Upper lobe of left lung (tissue), 6 donors: ENCODE data around the gene NAT16. TPM values are rescaled to one million over a fixed set of nuclear protein-coding genes. Genes with fewer than 3 reads are reported as not detected.

Experiments used
- ATAC-seq, 2 donors: fragments of 200-7000 bp; cut with Tn5 transposase; one replicate each; pipeline ENCODE4 v1.9.1; 2022; ENCODE audit warnings: mild to moderate bottlenecking in 2 of 2, moderate library complexity in 2 of 2; ENCODE audit not compliant: low FRiP score in 2 of 2
- DNase-seq, 2 donors: peaks; one replicate each; pipeline ENCODE4 v3.0.0-alpha.2; 2019 to 2020
- H3K27ac ChIP-seq, 4 donors: fragments of 200-600 bp; sonication (generic); one replicate each; pipeline ENCODE4 v1.5.1; 2016 to 2019
- H3K27me3 ChIP-seq, 4 donors: fragments of 200-600 bp; sonication (generic); one replicate each; pipeline ENCODE4 v1.5.1; 2017 to 2019
- H3K36me3 ChIP-seq, 4 donors: fragments of 200-600 bp; sonication (generic); one replicate each; pipeline ENCODE4 v1.5.1; 2016 to 2019
- H3K4me1 ChIP-seq, 4 donors: fragments of 200-600 bp; sonication (generic); one replicate each; pipeline ENCODE4 v1.5.1; 2018 to 2019
- H3K4me3 ChIP-seq, 4 donors: fragments of 200-600 bp; sonication (generic); one replicate each; pipeline ENCODE4 v1.5.1; 2017 to 2019; ENCODE audit warnings: mild to moderate bottlenecking in 2 of 4, moderate library complexity in 1 of 4
- H3K9me3 ChIP-seq, 4 donors: fragments of 200-600 bp; sonication (generic); one replicate each; pipeline ENCODE4 v1.5.1; 2018 to 2019
- EP300 ChIP-seq, 4 donors: sonication (generic); formaldehyde crosslinking; IDR thresholded peaks; one replicate each; pipeline ENCODE4 v1.5.1; 2017; ENCODE audit warnings: antibody characterized with exemption in 4 of 4, control low read depth in 2 of 4
- POLR2A ChIP-seq, 4 donors: fragments of 450-650 bp; IDR thresholded peaks; one replicate each; pipeline ENCODE4 v1.5.1; 2016 to 2017; ENCODE audit warnings: antibody characterized with exemption in 4 of 4, mild to moderate bottlenecking in 2 of 4
- POLR2AphosphoS5 ChIP-seq, 2 donors: sonication (generic); formaldehyde crosslinking; IDR thresholded peaks; one replicate each; pipeline ENCODE4 v1.5.1; 2017; ENCODE audit warnings: antibody characterized with exemption in 2 of 2
- WGBS, 2 donors: methylation state at CpG; one replicate each; pipeline ENCODE4 v1.1.5; 2017 to 2018; 5-methylcytosine and 5-hydroxymethylcytosine counted together
- total RNA-seq, 6 donors: library from RNA; depleted of rRNA in 4 of 6; stranded (reverse); fragments of >200 nt in 4 of 6; gene quantifications; one replicate each; pipeline versions ENCODE4 v1.1.0 to v1.2.1, GENCODE V29; 2016 to 2021
- TF ChIP-seq, protein P1 (sequence below), 6 experiments: fragments of 450-650 bp in 4 of 6; fragments of 200-600 bp in 2 of 6; sonication (generic) in 2 of 6; IDR thresholded peaks; one replicate each; pipeline ENCODE4 v1.5.1; 2016 to 2019; ENCODE audit warnings: antibody characterized with exemption in 6 of 6
- donor health status: DM: no; HTN: no; CAD: no; lungs with moderate emphysema.
- donor health status: DM: no; HTN: yes; CAD: no; lungs with severe emphysema.

Gene NAT16
- total RNA-seq, 6 donors from 2014 or later: not detected

DNA sequence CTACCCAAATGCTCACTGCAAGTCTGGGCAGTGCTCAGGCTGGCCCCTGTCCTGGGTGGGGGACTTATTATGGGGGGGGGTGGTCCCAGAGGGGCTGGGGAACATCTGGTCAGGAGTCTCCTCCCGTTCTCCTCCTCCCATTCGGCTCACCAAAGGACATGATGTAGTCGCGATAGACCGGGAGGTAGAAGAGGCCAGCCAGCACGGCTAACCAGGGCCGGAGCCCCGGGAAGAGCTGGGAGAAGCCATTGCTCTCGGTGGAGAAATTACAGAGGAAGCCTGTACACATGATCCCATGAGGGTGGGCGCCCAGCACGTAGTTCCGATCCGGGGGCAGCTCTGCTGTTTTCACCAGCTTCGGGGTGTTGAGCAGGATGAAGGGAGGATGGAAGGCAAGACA lies 18.4 kb upstream of the NAT16 start:
- DNase-seq (no peak), ATAC-seq (no peak)
- H3K9me3 ChIP-seq: no peaks in the 10 kb centered on the region
- TF ChIP-seq POLR2AphosphoS5 (IDR thresholded peaks at IDR 0.05) (no peak), POLR2A (IDR thresholded peaks at IDR 0.05) (no peak), EP300 (IDR thresholded peaks at IDR 0.05) (no peak)
- TF ChIP-seq, protein P1, sequence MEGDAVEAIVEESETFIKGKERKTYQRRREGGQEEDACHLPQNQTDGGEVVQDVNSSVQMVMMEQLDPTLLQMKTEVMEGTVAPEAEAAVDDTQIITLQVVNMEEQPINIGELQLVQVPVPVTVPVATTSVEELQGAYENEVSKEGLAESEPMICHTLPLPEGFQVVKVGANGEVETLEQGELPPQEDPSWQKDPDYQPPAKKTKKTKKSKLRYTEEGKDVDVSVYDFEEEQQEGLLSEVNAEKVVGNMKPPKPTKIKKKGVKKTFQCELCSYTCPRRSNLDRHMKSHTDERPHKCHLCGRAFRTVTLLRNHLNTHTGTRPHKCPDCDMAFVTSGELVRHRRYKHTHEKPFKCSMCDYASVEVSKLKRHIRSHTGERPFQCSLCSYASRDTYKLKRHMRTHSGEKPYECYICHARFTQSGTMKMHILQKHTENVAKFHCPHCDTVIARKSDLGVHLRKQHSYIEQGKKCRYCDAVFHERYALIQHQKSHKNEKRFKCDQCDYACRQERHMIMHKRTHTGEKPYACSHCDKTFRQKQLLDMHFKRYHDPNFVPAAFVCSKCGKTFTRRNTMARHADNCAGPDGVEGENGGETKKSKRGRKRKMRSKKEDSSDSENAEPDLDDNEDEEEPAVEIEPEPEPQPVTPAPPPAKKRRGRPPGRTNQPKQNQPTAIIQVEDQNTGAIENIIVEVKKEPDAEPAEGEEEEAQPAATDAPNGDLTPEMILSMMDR (IDR thresholded peaks at IDR 0.05): no peak
- H3K4me1 ChIP-seq: peaks cover 0 to 12% (median 9%) of the 10 kb centered on the region in 4 donors
- H3K27ac ChIP-seq: no peak overlapping the region
- H3K27me3 ChIP-seq: peaks cover 0 to 26% (median 16%) of the 10 kb centered on the region in 4 donors
- 67 to 70% methylated on average over 14 of the region's 14 CpGs for WGBS, 2 donors
- H3K4me3 ChIP-seq: no peak overlapping the region
- H3K36me3 ChIP-seq: no peaks in the 10 kb centered on the region

- H3K27ac ChIP-seq: no peak overlapping the region
- H3K36me3 ChIP-seq: no peaks in the 10 kb centered on the region
- DNase-seq (no peak), ATAC-seq (no peak)
- WGBS, 2 donors: 76 to 77% methylated on average over 6 to 21 of the region's 21 CpGs
- no peak for TF ChIP-seq POLR2A (IDR thresholded peaks at IDR 0.05)
- no peak for TF ChIP-seq POLR2AphosphoS5 (IDR thresholded peaks at IDR 0.05)
- TF ChIP-seq EP300 (IDR thresholded peaks at IDR 0.05): no peak
- TF ChIP-seq, protein P1 (IDR thresholded peaks at IDR 0.05): no peak
- H3K4me3 ChIP-seq: no peak overlapping the region
- peaks cover 0 to 12% (median 9%) of the 10 kb centered on the region in 4 donors for H3K4me1 ChIP-seq
- peaks cover 0 to 26% (median 16%) of the 10 kb centered on the region in 4 donors for H3K27me3 ChIP-seq
- H3K9me3 ChIP-seq: no peaks in the 10 kb centered on the region
Measured at GRCh38 chr7:101197991-101198390, 17.9 kb upstream of the NAT16 start.

GRCh38 chr7:101195884-101196283 lies 15.8 kb upstream of the NAT16 start:
- 79 to 83% methylated on average over 14 to 15 of the region's 17 CpGs for WGBS, 2 donors
- Histone ChIP-seq H3K27ac (no peak overlapping the region), H3K9me3 (no peaks in the 10 kb centered on the region), H3K36me3 (no peaks in the 10 kb centered on the region), H3K4me1 (peaks cover 0 to 3% (median 0%) of the 10 kb centered on the region in 4 donors), H3K27me3 (peaks cover 0 to 11% (median 3%) of the 10 kb centered on the region in 4 donors), H3K4me3 (no peak overlapping the region)
- no peak for TF ChIP-seq EP300 (IDR thresholded peaks at IDR 0.05)
- TF ChIP-seq, protein P1 (IDR thresholded peaks at IDR 0.05): no peak
- no peak for TF ChIP-seq POLR2AphosphoS5 (IDR thresholded peaks at IDR 0.05)
- no peak for TF ChIP-seq POLR2A (IDR thresholded peaks at IDR 0.05)
- ATAC-seq (no peak), DNase-seq (no peak)

DNA sequence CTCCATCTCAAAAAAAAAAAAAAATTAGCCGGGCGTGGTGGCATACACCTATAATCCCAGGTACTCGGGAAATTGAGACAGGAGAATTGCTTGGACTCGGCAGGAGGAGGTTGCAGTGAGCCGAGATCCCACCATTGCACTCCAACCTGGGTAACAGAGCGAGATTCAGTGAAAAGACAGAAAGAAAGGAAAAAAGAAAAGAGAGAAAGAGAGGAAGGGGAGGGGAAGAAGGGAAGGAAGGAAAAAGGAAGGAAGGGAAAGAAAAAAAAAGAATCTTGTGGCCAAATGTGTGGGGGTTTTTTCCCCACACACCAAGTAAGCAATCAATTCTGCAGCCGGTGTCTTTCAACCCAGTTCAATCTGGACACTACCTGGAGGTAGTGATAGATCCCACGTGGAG lies 9.0 kb upstream of the NAT16 start:
- 73 to 87% methylated on average over 8 of the region's 8 CpGs for WGBS, 2 donors

More for the DNA sequence above, 9.0 kb upstream of the NAT16 start:
- Histone ChIP-seq H3K4me3 (no peak overlapping the region), H3K27ac (no peak overlapping the region), H3K4me1 (peaks cover 0 to 3% (median 0%) of the 10 kb centered on the region in 4 donors), H3K9me3 (no peaks in the 10 kb centered on the region), H3K27me3 (no peaks in the 10 kb centered on the region), H3K36me3 (no peaks in the 10 kb centered on the region)
- DNase-seq (no peak), ATAC-seq (no peak)
- TF ChIP-seq EP300 (IDR thresholded peaks at IDR 0.05): no peak
- TF ChIP-seq POLR2A (IDR thresholded peaks at IDR 0.05): no peak
- no peak for TF ChIP-seq POLR2AphosphoS5 (IDR thresholded peaks at IDR 0.05)
- TF ChIP-seq, protein P1 (IDR thresholded peaks at IDR 0.05): no peak
